ENCODE measurements around the gene CCDC122. TPM values are rescaled to one million over a fixed set of nuclear protein-coding genes. Genes with fewer than 3 reads are reported as not detected.

Gene CCDC122
- total and polyA plus RNA-seq, 10 of the 15 experiments (the other 5 are each of a cell fraction or from before 2014, with no cell fraction given) = 1.0 to 4.5 (median 2.9) TPM; not detected in 1

DNA sequence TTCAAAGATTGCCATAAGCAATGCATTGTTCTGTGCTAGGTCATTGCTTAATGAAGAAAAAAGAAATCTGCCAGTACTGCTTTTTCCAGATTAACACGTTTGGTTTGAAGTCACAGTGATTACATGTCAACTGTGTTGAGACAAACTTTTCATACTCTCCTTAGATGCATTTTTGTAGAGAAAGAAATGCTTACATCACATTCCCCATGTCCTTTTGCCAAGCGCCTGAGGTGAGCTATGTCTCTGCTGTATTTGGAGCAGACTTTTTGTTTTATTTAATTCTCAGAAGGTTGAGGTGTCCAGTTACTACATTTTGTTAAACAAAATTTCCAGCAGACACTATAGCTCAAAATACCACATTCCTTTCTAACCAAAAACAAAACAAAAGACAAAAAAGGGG lies 16.4 kb upstream of the CCDC122 start:
- BruUV-seq (replicated peaks) = no TSS peak
- intact Hi-C loops (cut with micrococcal nuclease; ENCODE audit: unreplicated experiment) = no loop called here
- Histone ChIP-seq H3K27me3 (replicated peaks in 1 of 2; ENCODE audit: control insufficient read depth in 2 of 2, insufficient read depth in 2 of 2, low read length in 1 of 2) (no peaks in the 10 kb centered on the region), H3K4me1 (ENCODE audit: control insufficient read depth, insufficient read depth, low read length) (no peaks in the 10 kb centered on the region), H3K9me3 (replicated peaks; ENCODE audit: control insufficient read depth, insufficient read depth, low read length) (no peaks in the 10 kb centered on the region), H3K36me3 (ENCODE audit: control insufficient read depth in 2 of 2, insufficient read depth in 2 of 2, low read length in 1 of 2) (no peaks in the 10 kb centered on the region), H4K20me1 (ENCODE audit: control insufficient read depth, insufficient read depth) (no peaks in the 10 kb centered on the region), H2AFZ (ENCODE audit: control insufficient read depth, low read depth, low read length) (no peak overlapping the region), H3K79me2 (ENCODE audit: control insufficient read depth, insufficient read depth, low read length) (no peaks in the 10 kb centered on the region), H3K4me2 (ENCODE audit: control insufficient read depth, insufficient read depth) (no peak overlapping the region), H3K27ac (ENCODE audit: control insufficient read depth, insufficient read depth) (no peak overlapping the region), H3K4me3 (no peak overlapping the region), H3K9ac (ENCODE audit: control insufficient read depth, insufficient read depth, low read length) (no peak overlapping the region)
- FAIRE-seq = no peak
- ChIA-PET SMC1A (ENCODE audit: uncharacterized antibody, unreplicated experiment) (no interaction called here), POLR2A (no interaction called here), CTCF (interaction anchor here (0.8 kb wide), 1 partner anchor 21 kb away, joined by 3 read pairs; no protein-coding TSS in a partner anchor), RAD21 (ENCODE audit: unreplicated experiment) (no interaction called here)
- in situ Hi-C loops (cut with MboI) = no loop called here
- ATAC-seq = no peak
- no peak for DNase-seq (ENCODE audit: low read depth, low spot score)
- TF ChIP-seq KLF5 (IDR thresholded peaks at IDR 0.05; ENCODE audit: partially characterized antibody) = no peak
- no peak for TF ChIP-seq HCFC1 (IDR thresholded peaks at IDR 0.05; ENCODE audit: low read length)
- TF ChIP-seq, protein P1, sequence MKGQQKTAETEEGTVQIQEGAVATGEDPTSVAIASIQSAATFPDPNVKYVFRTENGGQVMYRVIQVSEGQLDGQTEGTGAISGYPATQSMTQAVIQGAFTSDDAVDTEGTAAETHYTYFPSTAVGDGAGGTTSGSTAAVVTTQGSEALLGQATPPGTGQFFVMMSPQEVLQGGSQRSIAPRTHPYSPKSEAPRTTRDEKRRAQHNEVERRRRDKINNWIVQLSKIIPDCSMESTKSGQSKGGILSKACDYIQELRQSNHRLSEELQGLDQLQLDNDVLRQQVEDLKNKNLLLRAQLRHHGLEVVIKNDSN (IDR thresholded peaks at IDR 0.05; ENCODE audit: borderline replicate concordance, extremely low read length, insufficient read depth, low read depth, low read length) = no peak
- TF ChIP-seq, protein P2, sequence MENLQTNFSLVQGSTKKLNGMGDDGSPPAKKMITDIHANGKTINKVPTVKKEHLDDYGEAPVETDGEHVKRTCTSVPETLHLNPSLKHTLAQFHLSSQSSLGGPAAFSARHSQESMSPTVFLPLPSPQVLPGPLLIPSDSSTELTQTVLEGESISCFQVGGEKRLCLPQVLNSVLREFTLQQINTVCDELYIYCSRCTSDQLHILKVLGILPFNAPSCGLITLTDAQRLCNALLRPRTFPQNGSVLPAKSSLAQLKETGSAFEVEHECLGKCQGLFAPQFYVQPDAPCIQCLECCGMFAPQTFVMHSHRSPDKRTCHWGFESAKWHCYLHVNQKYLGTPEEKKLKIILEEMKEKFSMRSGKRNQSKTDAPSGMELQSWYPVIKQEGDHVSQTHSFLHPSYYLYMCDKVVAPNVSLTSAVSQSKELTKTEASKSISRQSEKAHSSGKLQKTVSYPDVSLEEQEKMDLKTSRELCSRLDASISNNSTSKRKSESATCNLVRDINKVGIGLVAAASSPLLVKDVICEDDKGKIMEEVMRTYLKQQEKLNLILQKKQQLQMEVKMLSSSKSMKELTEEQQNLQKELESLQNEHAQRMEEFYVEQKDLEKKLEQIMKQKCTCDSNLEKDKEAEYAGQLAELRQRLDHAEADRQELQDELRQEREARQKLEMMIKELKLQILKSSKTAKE (IDR thresholded peaks at IDR 0.05; ENCODE audit: low read depth, poor library complexity, severe bottlenecking) = no peak
- no peak for TF ChIP-seq SMARCA5 (IDR thresholded peaks at IDR 0.05)
- TF ChIP-seq HDAC6 (IDR thresholded peaks at IDR 0.05; ENCODE audit: unreplicated experiment) = no peak
- TF ChIP-seq, protein P3, sequence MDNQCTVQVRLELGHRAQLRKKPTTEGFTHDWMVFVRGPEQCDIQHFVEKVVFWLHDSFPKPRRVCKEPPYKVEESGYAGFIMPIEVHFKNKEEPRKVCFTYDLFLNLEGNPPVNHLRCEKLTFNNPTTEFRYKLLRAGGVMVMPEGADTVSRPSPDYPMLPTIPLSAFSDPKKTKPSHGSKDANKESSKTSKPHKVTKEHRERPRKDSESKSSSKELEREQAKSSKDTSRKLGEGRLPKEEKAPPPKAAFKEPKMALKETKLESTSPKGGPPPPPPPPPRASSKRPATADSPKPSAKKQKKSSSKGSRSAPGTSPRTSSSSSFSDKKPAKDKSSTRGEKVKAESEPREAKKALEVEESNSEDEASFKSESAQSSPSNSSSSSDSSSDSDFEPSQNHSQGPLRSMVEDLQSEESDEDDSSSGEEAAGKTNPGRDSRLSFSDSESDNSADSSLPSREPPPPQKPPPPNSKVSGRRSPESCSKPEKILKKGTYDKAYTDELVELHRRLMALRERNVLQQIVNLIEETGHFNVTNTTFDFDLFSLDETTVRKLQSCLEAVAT (IDR thresholded peaks at IDR 0.05) = no peak
- no peak for TF ChIP-seq ZNF207 (IDR thresholded peaks at IDR 0.05; ENCODE audit: borderline replicate concordance)
- no peak for TF ChIP-seq ZNF622 (IDR thresholded peaks at IDR 0.05)
- TF ChIP-seq FOS (IDR thresholded peaks at IDR 0.05; ENCODE audit: borderline replicate concordance, extremely low read depth, insufficient read length) = no peak
- no peak for TF ChIP-seq CEBPB (IDR thresholded peaks at IDR 0.05; ENCODE audit: borderline replicate concordance in 1 of 2, low read depth in 2 of 2, low read length in 2 of 2)
- TF ChIP-seq, protein P4, sequence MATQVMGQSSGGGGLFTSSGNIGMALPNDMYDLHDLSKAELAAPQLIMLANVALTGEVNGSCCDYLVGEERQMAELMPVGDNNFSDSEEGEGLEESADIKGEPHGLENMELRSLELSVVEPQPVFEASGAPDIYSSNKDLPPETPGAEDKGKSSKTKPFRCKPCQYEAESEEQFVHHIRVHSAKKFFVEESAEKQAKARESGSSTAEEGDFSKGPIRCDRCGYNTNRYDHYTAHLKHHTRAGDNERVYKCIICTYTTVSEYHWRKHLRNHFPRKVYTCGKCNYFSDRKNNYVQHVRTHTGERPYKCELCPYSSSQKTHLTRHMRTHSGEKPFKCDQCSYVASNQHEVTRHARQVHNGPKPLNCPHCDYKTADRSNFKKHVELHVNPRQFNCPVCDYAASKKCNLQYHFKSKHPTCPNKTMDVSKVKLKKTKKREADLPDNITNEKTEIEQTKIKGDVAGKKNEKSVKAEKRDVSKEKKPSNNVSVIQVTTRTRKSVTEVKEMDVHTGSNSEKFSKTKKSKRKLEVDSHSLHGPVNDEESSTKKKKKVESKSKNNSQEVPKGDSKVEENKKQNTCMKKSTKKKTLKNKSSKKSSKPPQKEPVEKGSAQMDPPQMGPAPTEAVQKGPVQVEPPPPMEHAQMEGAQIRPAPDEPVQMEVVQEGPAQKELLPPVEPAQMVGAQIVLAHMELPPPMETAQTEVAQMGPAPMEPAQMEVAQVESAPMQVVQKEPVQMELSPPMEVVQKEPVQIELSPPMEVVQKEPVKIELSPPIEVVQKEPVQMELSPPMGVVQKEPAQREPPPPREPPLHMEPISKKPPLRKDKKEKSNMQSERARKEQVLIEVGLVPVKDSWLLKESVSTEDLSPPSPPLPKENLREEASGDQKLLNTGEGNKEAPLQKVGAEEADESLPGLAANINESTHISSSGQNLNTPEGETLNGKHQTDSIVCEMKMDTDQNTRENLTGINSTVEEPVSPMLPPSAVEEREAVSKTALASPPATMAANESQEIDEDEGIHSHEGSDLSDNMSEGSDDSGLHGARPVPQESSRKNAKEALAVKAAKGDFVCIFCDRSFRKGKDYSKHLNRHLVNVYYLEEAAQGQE (IDR thresholded peaks at IDR 0.05; ENCODE audit: low read depth, low read length) = no peak
- no peak for TF ChIP-seq IRF4 (IDR thresholded peaks at IDR 0.05; ENCODE audit: low read depth, low read length)
- TF ChIP-seq, protein P5, sequence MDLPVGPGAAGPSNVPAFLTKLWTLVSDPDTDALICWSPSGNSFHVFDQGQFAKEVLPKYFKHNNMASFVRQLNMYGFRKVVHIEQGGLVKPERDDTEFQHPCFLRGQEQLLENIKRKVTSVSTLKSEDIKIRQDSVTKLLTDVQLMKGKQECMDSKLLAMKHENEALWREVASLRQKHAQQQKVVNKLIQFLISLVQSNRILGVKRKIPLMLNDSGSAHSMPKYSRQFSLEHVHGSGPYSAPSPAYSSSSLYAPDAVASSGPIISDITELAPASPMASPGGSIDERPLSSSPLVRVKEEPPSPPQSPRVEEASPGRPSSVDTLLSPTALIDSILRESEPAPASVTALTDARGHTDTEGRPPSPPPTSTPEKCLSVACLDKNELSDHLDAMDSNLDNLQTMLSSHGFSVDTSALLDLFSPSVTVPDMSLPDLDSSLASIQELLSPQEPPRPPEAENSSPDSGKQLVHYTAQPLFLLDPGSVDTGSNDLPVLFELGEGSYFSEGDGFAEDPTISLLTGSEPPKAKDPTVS (IDR thresholded peaks at IDR 0.05; ENCODE audit: low read depth, low read length) = no peak
- TF ChIP-seq BMI1 (IDR thresholded peaks at IDR 0.05; ENCODE audit: borderline replicate concordance) = no peak
- 69% methylated on average over 2 of the region's 2 CpGs for WGBS (ENCODE audit: insufficient coverage, insufficient replicate concordance, low lambda C conversion rate, missing lambda C conversion rate)
